Right kidney (tissue), 9 donors: ENCODE results near the gene SOX6.
"Not testable (repeated sequence)": the region's sequence is repeated elsewhere in the genome, so short reads cannot be mapped to it uniquely, and the experiment has no call there.

ENCODE experiments used
- DNase-seq: peaks from one replicate; pipeline ENCODE4 v3.0.0-alpha.2; 2016
- long read RNA-seq, 8 donors: transcript quantifications; one replicate each; lab custom pipeline, GENCODE V29; 2026

SOX6 gene
- long read RNA-seq, donor 1: 0 reads
- long read RNA-seq, donor 2: 0 reads
- long read RNA-seq, donor 3, partial matches to known transcripts: 50 of 253 reads
- long read RNA-seq, donor 3, other reads (novel, unspliced or antisense): 203 of 253 reads
- long read RNA-seq, donor 4, partial matches to known transcripts: 144 of 466 reads
- long read RNA-seq, donor 4, other reads (novel, unspliced or antisense): 322 of 466 reads
- long read RNA-seq, donor 5, partial matches to known transcripts: 501 of 551 reads
- long read RNA-seq, donor 5, other reads (novel, unspliced or antisense): 50 of 551 reads
- long read RNA-seq, donor 6: 0 reads
- long read RNA-seq, donor 7, partial matches to known transcripts: 231 of 671 reads
- long read RNA-seq, donor 7, other reads (novel, unspliced or antisense): 439 of 671 reads
- long read RNA-seq, donor 8, partial matches to known transcripts: 415 of 439 reads
- long read RNA-seq, donor 8, other reads (novel, unspliced or antisense): 24 of 439 reads

DNA sequence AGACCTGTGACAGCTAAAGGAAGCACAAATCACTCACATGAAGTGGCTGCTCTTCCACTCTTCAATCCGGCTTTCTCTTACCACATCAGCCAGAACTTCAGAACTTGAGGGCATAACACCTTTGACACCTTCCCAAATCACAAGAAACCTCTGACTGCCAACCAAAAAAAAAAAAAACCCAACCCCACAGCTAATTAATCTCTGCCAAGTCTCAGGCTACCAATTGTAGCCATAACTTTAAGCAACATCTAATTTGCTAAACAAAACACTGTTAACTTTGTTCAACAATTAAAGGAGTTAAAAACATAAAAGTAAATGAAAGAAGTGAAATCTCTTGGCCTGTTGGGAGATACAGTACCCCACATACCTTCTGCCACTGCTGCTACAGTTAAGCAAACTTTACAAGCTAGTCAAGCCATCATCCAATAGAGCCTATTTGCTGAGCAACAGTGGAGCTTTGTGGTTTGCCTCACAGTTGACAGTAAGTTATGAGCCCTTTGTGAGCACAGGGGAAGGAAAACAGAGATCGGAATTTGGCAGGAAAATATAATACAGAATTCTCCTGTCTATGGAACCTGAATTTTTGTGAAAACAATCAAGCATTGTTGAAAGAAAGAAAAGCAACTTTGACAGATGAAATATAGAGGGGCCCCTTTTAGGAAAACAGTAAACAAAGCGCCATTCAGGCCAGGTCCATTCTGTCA lies at the start of gene SOX6:
Gene SOX6 (minus strand): TSS at position 490 of the 704 bp plus-strand sequence. CDS start 15,298 bp downstream, outside the sequence.
- no peak for DNase-seq

DNA sequence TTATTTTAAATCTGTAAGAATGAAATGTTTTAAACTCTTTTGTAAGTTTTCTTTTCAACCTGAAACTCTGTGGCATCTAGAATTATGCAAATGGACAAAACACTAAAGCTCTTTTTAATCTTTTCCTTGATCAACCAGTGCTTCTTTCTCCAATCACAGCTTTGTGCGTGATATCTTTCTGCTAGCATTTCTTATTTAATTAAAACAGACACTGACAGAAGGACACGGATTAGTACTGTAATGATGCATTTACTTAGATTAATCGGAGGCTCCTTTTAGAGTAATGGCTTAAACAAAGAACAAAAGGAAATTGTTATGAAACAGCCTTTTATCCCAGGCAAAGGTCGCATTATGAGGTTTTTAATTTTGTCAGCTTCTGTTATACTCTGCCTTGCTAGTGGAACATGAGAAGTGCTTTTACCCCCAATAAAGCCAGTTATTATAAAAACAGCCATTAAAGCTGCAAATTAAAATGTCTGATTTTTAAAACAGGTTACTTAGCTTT lies 48.5 kb upstream of the SOX6 start:
- DNase-seq: no peak

DNA sequence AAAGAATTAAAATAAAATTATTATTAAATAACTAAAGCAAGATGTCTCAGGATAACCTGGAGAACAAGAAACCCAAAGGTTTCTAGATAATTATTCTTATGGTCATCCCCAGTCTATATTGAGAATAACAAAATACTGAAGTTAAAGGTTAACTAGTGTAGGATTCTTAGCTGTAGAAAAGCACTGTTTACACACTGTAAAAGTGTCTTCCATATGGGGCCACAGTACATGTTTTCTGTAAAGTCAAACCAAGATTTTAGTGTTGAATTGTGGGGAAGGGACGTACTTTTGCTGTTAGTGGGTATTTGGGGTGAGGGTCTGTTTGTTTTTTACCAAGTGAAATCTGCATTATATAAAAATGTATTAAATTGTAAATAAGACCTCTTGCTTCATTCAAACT lies 47.5 kb upstream of the SOX6 start:
- no peak for DNase-seq

DNA sequence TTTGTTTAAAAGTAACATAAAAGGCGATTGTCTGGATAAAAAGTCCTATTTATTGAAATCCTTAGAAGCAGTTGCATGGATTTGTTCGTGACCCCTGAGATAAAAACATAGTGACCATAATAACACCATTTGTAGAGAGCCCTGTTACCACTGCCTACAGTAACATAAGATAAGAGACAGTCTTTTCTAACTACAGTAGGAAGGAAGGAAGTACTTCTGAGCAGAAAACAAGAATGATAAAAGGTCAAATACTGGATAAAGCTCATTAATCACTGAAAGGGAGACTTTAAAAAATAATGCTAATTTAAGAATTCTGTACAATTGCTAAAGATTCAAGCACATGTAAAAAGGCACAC lies 47.1 kb upstream of the SOX6 start:
- DNase-seq: no peak

DNA sequence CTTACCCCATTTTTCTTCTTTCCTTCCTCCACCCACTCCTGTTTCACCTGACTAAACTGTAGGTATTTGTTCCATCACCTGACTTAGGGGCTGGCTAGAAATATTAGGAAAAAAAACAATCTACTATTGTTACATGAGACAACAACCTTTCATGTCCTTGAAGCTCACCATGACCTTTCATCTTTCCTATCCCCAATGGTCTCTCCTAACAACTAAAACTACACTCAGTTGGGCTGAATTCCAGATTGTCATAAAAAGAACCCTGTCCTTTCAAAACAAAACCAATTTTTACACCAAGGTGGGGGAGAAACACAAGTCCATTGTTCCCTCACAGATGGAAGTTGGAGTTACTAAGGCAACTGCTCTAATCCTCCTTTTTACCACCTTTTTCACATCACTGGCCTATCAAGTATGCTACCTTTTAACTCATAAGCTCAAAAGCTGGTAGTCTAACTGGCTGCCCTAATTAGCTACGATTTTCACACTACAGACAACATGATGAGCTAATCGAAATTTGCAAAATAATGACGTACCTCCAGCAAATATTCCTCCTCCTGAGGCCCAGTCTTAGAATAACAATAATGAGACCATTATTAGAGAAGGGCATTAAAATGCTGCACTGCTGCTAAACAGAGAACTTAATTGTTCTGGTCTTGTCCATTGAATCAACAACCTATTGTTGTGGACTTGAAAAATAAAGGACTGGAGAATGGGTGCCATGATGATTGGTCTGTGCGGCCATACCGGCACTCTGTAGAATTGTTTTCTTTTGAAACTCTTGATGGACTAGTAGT lies 46.5 kb upstream of the SOX6 start:
- DNase-seq: no peak

DNA sequence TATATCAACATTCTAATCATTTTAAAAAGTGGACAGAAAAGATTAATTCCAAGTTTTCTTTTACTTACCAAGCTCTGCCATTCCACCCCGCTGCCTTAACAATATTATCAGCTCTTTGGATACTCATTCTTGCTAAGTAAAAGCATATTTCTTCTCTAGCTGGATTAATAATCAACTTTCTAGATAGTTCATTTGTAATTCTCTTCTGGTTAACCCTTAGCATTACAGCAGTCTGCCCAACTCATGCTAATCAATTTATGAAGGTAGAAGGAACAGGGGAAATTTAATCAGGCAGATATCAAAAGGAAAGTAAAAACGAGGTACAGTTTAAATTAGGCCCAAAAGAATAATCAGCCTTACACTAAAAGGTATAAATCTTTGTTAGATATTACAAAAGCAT lies 41.0 kb upstream of the SOX6 start:
- no peak for DNase-seq

DNA sequence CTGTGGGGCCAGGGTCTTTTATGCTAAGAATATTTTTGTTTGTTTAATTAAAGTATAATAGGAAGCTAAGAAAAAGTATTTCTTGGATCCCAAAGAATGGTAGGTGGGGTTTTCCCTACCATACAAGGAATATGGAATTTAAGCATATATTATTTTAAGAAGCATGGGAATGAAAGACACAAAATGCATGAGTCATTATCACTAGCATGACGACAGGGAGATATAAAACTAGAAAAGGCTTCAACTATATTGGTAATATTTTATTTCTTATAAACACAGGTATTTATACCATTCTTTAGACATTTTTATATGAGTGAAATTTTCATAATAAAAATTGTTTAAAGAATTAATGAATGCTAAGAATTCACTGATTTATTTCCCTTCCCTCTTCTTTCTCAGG lies 39.3 kb upstream of the SOX6 start:
- no peak for DNase-seq

DNA sequence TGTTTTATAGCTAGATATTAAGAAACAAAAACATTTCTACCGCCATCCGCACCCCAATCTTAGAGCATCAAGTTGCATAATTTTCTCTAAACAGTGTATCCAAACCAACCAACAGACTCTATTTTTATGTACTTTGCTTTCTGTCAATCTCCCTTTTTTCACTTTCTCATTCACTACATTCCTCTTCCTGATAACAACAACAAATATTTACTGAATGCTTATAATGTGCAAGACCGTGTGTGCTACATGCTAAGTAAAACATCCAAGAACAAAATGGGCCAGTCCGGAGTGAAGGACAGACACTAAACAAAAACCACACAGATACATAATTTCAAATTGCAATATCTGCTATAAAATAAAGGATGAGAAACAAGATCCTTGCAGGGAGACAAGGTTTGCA lies 38.6 kb upstream of the SOX6 start:
- no peak for DNase-seq

DNA sequence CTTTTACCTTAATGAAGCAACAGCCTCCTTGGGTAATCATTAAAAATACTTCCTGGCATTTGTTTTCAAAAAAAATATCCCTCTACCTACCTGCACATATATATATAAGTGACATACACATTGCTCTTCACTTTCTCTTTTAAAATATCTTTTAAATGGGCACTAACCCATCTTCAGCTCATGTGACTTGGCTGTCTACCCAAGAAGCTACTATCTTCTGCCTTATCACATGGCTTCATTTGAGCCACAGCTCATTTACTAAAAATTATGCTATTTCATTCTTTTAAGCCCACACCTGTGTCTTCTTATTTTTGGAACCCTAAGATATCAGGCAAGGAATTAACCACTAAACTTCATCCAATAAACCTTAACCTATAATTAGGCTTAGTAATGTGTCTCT lies 37.0 kb upstream of the SOX6 start:
- DNase-seq: no peak

DNA sequence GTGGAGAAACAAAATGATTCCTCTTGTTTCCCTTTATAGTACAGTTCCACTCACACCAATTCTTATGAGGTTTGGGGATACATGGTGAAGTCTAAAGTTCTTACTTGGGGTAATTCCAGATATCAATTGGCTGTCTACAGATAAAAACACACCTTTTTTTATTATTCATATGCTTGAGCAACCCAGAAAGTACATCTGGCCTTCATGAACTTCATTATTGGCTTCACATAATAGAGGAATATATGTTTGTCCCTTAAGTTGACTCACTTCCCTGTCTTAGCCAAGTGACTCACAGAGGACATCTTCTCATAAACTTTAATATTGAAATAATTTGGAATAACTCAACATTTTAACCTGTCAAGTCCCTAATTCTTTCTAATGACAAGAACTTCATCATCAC lies 36.3 kb upstream of the SOX6 start:
- DNase-seq: no peak

DNA sequence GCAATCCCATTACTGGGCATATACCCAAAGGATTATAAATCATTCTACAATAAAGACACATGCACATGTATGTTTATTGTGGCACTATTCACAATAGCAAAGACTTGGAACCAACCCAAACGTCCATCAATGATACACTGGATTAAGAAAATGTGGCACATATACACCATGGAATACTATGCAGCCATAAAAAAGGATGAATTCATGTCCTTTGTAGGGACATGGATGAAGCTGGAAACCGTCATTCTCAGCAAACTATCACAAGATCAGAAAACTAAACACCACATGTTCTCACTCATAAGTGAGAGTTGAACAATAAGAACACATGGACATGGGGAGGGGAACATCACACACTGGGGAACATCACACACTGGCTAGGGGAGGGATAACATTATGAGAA lies 34.5 kb upstream of the SOX6 start:
- DNase-seq: not testable (repeated sequence)

DNA sequence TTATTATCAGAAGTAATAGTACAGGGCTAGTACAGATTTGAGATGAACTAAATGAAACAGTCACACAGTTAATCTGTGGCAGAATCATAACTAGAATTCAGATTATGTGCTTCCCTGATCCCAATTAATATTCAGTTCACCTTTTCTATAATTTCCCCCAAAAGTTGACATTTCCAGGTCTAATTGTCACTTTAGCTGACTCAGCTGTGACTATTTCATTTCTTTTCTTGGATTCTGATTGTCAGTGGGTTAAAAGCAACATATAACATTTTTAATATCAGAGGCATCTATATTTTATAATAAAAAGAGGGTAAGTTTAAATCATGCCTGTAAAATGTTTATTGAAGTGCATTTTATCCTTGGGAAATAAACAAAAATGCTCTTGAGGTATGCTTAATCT lies 28.8 kb upstream of the SOX6 start:
- DNase-seq: no peak

DNA sequence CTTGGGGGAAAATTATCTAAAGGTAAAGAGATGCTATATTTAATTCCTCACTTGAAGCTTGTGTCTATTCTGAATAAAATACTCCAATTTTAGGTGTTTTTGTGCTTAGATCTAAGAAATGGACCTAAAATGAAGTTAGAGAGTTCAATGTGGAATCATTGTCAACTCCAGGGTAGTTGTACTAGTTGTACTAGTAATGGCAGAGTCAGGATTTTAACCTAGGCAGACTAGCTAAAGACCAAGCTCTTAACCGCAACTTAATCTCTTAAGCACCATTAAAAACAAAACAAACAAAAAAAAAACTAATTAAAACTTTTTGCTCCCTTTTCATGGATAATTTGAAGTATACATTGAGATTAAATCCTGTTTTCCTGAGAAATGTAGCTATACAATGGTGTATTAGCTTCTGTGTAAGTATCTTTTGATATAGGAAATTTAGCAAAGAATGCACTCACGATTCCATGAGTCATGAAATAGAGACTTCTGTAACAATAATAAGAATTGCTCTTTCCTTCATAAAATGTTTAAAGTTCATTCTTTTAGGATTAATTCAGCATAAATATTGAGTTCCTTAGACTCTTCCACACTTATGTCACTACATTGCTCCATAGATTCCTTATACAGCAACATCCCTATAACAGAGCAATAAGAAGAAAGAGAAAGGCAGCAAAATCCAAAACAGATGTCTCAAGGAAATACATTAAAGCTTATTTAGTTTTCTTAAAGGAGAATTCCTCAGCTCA lies 26.5 kb upstream of the SOX6 start:
- no peak for DNase-seq

DNA sequence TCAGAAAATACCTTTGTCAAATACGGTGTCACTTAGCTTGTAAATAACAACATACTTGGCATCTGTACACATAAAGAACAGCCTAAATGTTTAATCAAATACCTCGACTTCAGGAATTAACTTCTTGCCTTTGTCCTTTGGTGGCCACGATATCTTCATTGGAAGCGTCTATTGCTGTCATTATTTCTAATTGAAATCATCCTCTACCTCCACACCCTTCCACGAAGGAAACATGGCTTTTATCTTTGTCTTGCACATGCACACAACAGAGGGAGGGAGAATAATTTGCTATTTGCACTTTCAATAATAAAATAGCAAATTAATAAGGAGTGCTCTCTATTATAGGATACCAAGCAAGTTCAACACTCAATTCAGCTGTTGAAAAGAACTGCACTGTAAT lies 25.8 kb upstream of the SOX6 start:
- no peak for DNase-seq

DNA sequence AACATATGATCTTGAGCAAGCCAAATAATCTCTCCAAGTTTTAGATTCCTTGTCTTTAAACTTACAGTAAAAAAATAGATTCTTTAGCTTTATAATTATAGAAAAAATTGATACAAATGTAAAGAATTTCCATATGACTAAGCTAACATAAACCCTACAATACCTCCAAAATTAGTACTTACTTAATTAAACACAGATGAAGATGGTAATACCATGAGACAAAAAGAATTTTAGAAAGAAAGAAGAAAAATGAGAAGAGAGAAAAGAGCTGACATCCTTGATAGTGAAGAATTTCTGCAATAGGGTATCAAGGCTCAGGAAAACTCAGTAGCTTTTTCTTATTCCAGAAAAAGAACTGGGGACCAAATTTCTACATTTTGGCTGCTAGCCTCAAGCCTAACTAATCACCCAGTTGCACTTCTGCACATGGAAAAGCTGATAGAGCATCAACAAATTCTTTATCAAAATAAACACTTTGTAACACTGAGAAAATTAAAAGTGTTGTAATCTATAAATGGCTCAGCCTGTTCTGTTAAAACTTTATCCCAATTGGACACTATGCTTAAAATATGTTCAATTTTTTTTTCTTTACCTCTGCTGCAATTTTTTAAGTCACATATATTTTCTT lies 24.7 kb upstream of the SOX6 start:
- no peak for DNase-seq

DNA sequence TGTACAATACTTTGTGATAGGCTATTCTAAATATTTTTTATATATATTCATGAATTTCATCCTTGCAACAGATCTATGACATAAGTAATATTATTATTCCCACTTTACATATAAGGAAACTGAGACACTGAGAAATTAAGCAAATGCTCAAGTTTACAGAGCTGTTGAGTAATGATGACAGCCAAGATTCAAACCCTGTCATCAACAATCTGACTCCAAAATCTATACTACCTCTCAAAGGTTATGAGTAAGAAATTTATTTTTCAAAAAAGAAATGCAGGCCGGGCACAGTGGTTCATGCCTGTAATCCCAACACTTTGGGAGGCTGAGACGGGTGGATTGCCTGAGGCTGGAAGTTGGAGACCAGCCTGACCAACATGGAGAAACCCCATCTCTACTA lies 22.6 kb upstream of the SOX6 start:
- DNase-seq: no peak

DNA sequence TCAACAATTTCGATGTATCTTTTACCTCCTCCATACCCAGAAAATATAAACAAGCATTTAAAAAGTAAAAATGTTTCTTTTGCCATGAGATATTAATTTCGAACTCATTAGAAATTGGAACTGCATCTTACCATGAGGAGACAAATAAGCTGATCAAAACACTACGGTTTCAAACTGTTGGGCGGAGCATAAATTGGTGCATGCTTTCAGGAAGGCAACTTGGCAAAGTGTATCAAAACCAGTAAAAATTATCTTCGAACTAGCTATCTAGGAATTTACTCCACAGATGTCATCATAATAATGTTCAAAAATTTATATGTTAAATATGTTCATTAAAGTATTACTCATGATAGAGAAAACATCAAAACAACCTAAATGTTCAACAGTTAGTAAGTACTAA lies 21.4 kb upstream of the SOX6 start:
- no peak for DNase-seq

DNA sequence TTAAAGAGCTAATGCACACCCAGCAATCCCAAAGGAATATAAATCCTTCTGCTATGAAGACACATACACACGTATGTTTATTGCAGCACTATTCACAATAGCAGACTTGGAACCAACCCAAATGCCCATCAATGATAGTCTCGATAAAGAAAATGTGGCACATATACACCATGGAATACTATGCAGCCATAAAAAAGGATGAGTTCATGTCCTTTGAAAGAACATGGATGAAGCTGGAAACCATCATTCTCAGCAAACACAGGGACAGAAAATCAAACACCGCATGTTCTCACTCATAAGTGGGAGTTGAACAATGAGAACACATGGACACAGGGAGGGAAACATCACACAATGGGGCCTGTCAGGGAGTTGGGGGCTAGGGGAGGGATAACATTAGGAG lies 19.3 kb upstream of the SOX6 start:
- not testable (repeated sequence) for DNase-seq

DNA sequence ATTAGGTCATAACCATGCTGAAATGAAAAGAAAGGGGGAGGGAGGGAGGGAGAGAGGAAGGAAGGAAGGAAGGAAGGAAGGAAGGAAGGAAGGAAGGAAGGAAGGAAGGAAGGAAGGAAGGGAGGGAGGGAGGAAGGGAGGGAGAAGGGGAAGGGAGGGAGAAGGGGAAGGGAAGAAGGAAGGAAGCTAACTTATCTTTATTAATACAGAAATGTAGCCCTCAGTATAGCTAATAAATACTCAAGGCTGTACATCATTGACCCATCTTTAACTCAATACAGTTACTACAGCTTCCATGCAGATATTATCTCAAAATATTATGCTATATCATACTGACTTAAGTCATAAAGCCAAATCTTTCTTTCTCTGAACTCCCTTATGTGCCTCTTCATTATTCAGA lies 17.4 kb upstream of the SOX6 start:
- DNase-seq: no peak

DNA sequence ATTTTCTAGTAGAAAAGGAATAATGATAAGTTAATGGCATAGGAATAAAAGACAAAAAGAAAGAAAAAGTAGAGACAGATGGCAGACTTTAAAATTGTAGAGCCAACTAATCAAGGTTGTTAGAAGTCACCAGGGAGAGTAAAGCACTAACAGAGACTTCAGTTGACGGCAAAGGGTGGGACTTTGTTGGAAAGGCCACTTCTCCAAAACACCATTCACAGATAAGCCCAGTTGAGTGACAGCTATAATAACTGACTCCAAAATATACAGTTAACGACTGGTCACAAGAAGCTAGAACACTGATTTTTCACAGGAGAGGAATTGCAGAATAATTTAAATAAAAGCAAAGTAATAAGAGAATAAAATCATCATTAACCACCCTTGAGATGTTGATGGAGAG lies 16.0 kb upstream of the SOX6 start:
- no peak for DNase-seq

DNA sequence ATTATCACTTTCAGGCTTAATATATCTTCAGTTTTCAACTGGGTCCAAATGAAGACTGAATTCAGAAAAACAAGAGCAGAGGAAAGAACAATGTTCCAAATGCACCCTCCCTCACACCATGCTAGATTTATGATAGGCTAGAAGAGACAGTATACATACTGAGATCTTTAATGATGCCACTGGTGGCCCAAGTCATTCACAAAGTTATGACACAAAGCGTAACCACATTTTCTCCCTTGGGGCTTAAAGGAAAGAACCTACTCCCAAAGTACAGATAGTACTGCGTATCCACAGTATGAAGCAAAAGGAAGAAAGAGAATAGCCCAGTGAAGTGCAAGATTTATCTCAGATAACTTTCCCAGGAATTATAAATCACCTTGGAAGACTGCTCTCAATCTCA lies 10.9 kb upstream of the SOX6 start:
- DNase-seq: no peak
